Measurements from ENCODE around the gene COLEC11.
A peak's percentile ranks its signal among the peaks of the same experiment; 100 is the strongest.

Gene COLEC11

GRCh38 chr2:3585261-3586109 is 9.4 kb upstream of the COLEC11 start:
- no peak for DNase-seq

GRCh38 chr2:3586220-3586619 is 8.7 kb upstream of the COLEC11 start:
- DNase-seq = no peak

GRCh38 chr2:3587021-3587420 is 7.9 kb upstream of the COLEC11 start:
- no peak for DNase-seq

GRCh38 chr2:3587432-3587831 is 7.5 kb upstream of the COLEC11 start:
- DNase-seq = no peak

- no peak for DNase-seq
These were observed 6.8 kb upstream of the COLEC11 start for GRCh38 chr2:3588084-3588483.

- DNase-seq = no peak
These were observed 5.8 kb upstream of the COLEC11 start for GRCh38 chr2:3589086-3589485.

- no peak for DNase-seq
These were observed 492 bp downstream of the COLEC11 start for GRCh38 chr2:3595404-3595803.

GRCh38 chr2:3595985-3596384 is 1.1 kb downstream of the COLEC11 start:
- DNase-seq = no peak

GRCh38 chr2:3596901-3597417 is 2.0 kb downstream of the COLEC11 start:
- DNase-seq = no peak

GRCh38 chr2:3597567-3597966 is 2.7 kb downstream of the COLEC11 start:
- DNase-seq = no peak

GRCh38 chr2:3598197-3598910 is 3.4 kb downstream of the COLEC11 start:
- DNase-seq = no peak

GRCh38 chr2:3598912-3599854 is 4.3 kb downstream of the COLEC11 start:
- DNase-seq = no peak

- DNase-seq = no peak
These were observed 5.4 kb downstream of the COLEC11 start for GRCh38 chr2:3600256-3600855.

- no peak for DNase-seq
These were observed 6.8 kb downstream of the COLEC11 start for GRCh38 chr2:3601561-3602271.

GRCh38 chr2:3602553-3603339 is 7.8 kb downstream of the COLEC11 start:
- DNase-seq = no peak

- no peak for DNase-seq
These were observed 8.8 kb downstream of the COLEC11 start for GRCh38 chr2:3603536-3604206.

GRCh38 chr2:3604207-3604877 is 9.4 kb downstream of the COLEC11 start:
- no peak for DNase-seq

- peak; percentile 43 for DNase-seq
These were observed 10.4 kb downstream of the COLEC11 start for GRCh38 chr2:3604991-3605961.

- DNase-seq = no peak
These were observed 11.1 kb downstream of the COLEC11 start for GRCh38 chr2:3606028-3606369.

All from NCI-H1694 (cell line).